Measurements from ENCODE around the gene NPIPA7.
"Not testable (repeated sequence)": the region's sequence is repeated elsewhere in the genome, so short reads cannot be mapped to it uniquely, and the experiment has no call there.

NPIPA7 gene

DNA sequence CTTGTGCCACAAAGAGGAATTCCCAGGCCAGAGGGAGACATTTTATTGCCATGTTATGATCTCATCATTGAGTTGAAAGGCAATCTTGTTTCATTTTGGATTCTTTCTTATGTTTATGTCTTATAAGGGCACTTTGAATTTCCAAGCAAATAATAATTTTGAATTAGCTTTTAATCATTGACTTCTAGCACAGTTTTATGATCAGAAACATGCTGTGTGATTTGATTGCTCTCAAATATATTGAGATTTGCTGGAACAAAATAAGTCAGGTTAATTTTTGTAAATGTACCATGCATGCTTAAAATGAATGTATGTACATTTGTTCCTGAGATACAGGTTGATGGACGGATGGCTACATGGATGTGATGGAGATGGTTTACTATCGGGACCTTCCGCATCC is at the start of gene NPIPA7:
Gene NPIPA7 (plus strand): TSS at position 301 of the 400 bp plus-strand sequence. CDS start 105 bp downstream, outside the sequence.
- not testable (repeated sequence) for DNase-seq

GRCh38 chr16:16331466-16331865 is 47.5 kb upstream of the NPIPA7 start:
- not testable (repeated sequence) for DNase-seq

DNA sequence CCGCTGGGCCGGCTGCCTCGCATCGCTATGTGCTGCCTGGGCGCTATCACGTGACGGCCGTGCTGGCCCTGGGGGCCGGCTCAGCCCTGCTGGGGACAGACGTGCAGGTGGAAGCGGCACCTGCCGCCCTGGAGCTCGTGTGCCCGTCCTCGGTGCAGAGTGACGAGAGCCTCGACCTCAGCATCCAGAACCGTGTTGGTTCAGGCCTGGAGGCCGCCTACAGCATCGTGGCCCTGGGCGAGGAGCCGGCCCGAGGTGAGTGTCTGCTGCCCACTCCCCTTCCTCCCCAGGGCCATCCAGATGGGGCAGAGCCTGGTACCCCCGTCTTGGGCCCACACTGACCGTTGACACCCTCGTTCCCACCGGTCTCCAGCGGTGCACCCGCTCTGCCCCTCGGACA is 21.4 kb upstream of the NPIPA7 start:
- not testable (repeated sequence) for DNase-seq

GRCh38 chr16:16358539-16359240 is 20.2 kb upstream of the NPIPA7 start:
- DNase-seq, result not testable (repeated sequence)

DNA sequence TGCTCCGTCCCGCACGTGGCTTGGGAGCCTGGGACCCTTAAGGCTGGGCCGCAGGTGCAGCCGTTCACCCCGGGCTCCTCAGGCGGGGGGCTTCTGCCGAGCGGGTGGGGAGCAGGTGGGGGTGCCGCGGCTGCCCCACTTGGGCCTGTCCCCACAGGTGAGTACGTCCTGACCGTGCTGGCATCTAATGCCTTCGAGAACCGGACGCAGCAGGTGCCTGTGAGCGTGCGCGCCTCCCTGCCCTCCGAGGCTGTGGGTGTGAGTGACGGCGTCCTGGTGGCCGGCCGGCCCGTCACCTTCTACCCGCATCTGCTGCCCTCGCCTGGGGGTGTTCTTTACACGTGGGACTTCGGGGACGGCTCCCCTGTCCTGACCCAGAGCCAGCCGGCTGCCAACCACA is 15.3 kb upstream of the NPIPA7 start:
- DNase-seq, result not testable (repeated sequence)

- DNase-seq, result not testable (repeated sequence)
These were observed 14.8 kb upstream of the NPIPA7 start for GRCh38 chr16:16364100-16364499.

DNA sequence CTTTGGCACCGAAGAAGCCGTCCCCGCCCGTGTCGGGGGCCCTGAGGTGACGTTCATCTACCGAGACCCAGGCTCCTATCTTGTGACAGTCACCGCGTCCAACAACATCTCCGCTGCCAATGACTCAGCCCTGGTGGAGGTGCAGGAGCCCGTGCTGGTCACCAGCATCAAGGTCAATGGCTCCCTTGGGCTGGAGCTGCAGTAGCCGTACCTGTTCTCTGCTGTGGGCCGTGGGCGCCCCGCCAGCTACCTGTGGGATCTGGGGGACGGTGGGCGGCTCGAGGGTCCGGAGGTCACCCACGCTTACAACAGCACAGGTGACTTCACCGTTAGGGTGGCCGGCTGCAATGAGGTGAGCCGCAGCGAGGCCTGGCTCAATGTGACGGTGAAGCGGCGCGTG is 14.2 kb upstream of the NPIPA7 start:
- DNase-seq, result not testable (repeated sequence)

- not testable (repeated sequence) for DNase-seq
These were observed 13.6 kb upstream of the NPIPA7 start for GRCh38 chr16:16365319-16365718.

- DNase-seq, result not testable (repeated sequence)
These were observed 13.1 kb upstream of the NPIPA7 start for GRCh38 chr16:16365851-16366250.

DNA sequence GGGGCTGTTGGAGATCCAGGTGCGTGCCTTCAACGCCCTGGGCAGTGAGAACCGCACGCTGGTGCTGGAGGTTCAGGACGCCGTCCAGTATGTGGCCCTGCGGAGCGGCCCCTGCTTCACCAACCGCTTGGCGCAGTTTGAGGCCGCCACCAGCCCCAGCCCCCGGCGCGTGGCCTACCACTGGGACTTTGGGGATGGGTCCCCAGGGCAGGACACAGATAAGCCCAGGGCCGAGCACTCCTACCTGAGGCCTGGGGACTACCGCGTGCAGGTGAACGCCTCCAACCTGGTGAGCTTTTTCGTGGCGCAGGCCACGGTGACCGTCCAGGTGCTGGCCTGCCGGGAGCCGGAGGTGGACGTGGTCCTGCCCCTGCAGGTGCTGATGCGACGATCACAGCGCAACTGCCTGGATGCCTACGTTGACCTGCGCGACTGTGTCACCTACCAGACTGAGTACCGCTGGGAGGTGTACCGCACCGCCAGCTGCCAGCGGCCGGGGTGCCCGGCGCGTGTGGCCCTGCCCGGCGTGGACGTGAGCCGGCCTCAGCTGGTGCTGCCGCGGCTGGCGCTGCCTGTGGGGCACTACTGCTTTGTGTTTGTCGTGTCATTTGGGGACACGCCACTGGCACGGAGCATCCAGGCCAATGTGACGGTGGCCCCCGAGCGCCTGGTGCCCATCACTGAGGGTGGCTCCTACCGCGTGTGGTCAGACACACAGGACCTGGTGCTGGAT is 12.2 kb upstream of the NPIPA7 start:
- not testable (repeated sequence) for DNase-seq

- DNase-seq, result not testable (repeated sequence)
These were observed 11.7 kb upstream of the NPIPA7 start for GRCh38 chr16:16367285-16367628.

DNA sequence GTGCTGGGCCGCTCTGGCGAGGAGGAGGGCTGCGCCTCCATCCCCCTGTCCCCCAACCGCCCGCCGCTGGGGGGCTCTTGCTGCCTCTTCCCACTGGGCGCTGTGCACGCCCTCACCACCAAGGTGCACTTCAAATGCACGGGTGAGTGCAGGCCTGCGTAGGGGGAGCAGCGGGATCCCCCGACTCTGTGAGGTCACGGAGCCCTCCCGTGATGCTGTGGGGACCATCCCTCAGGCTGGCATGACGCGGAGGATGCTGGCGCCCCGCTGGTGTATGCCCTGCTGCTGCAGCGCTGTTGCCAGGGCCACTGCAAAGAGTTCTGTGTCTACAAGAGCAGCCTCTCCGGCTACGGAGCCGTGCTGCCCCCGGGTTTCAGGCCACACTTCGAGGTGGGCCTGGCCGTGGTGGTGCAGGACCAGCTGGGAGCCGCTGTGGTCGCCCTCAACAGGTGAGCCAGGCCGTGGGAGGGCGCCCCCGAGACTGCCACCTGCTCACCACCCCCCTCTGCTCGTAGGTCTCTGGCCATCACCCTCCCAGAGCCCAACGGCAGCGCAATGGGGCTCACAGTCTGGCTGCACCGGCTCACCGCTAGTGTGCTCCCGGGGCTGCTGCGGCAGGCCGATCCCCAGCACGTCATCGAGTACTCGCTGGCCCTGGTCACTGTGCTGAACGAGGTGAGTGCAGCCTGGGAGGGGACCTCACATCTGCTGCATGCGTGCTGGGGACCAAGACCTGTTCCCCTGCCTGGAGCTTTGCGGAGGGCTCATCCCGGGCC is 9.7 kb upstream of the NPIPA7 start:
- not testable (repeated sequence) for DNase-seq

DNA sequence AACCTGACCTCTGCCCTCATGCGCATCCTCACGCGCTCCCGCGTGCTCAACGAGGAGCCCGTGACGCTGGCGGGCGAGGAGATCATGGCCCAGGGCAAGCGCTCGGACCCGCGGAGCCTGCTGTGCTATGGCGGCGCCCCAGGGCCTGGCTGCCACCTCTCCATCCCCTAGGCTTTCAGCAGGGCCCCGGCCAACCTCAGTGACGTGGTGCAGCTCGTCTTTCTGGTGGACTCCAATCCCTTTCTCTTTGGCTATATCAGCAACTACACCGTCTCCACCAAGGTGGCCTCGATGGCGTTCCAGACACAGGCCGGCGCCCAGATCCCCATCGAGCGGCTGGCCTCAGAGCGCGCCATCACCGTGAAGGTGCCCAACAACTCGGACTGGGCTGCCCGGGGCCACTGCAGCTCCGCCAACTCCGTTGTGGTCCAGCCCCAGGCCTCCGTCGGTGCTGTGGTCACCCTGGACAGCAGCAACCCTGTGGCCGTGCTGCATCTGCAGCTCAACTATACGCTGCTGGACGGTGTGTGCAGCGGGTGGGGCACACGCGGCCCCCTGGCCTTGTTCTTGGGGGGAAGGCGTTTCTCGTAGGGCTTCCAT is 7.7 kb upstream of the NPIPA7 start:
- DNase-seq, result not testable (repeated sequence)

- not testable (repeated sequence) for DNase-seq
These were observed 4.7 kb upstream of the NPIPA7 start for GRCh38 chr16:16374192-16374591.

- DNase-seq, result not testable (repeated sequence)
These were observed 20.7 kb downstream of the NPIPA7 start for GRCh38 chr16:16399685-16400084.

DNA sequence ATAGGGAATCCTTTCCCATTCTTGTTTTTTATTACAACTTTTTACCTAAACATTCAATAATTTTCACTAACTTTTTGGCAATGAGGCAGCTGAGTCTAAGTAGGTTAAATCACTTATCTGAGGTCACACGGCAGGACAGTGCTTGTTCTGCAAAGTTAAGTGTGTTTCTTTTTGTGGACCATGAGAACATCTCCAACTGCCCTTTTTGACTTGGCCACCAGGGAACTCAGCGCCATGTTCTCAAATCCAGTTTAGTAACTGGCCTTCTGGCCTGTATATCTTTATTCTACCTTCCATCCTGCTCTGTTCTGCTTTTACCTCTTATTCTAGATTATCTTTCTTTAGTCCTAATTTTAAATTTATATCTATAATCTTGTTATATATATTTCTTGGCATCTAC is 23.4 kb downstream of the NPIPA7 start:
- not testable (repeated sequence) for DNase-seq

- not testable (repeated sequence) for DNase-seq
These were observed 25.3 kb downstream of the NPIPA7 start for GRCh38 chr16:16404283-16404682.

GRCh38 chr16:16405421-16405820 is 26.5 kb downstream of the NPIPA7 start:
- not testable (repeated sequence) for DNase-seq

GRCh38 chr16:16408430-16408829 is 29.5 kb downstream of the NPIPA7 start:
- not testable (repeated sequence) for DNase-seq

DNA sequence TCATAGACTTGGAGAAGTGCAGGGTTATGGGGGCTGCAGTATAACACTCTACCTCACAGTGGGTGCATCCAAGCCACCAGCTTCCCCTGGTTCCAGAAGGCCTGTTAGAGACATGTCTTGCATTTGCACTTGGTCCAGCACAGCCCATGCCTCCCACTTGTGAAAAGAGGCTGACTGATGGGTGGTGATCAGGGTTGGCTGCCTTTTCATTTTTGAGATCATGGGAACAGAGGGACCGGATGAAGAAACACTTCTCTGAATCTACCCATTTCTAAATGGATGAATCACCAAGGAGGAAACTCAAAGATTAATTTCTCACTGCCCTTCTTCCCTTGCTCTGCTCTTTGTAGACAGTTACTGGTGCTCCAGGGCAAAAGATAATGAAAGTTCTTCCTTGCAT is 34.8 kb downstream of the NPIPA7 start:
- not testable (repeated sequence) for DNase-seq

- not testable (repeated sequence) for DNase-seq
These were observed 38.1 kb downstream of the NPIPA7 start for GRCh38 chr16:16417071-16417470.

DNA sequence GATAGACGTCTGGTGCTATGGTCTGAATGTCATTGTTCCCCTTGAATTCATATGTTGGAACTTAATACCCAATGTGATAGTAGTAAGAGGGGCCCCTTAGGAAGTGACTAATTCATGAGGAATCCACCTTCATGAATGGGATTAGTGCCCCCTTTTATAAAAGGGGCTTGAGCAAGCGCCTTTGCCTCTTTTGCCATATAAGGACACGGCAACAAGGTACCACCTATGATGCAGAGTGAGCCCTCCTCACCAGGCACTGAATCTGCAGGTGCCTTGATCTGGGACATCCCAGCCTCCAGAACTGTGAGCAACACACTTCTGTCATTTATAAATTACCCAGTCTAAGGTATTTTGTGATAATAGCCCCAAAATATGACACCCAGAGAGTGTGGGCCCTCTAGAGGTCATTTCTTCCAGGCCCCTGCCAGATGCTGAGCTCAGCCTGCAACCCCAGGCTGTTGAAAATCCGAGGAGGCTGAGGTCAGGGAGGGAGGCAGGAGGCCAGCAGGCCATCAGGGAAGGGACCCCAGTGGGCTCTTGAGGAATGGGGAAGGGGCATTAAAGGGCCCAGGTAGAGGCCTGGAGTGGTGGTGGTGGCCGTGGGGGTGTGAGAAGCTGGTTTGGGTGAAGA is 39.1 kb downstream of the NPIPA7 start:
- not testable (repeated sequence) for DNase-seq
